ENCODE results near the gene B3GAT3.
A peak's percentile ranks its signal among the peaks of the same experiment; 100 is the strongest.

GRCh38 chr11:62665075-62665598 is 43.4 kb upstream of the B3GAT3 start, which contains the start of the genes C11orf98 and CSKMT:
- TF ChIP-seq RAD21 (IDR thresholded peaks at IDR 0.05; ENCODE audit: insufficient read depth, low read depth, low read length) (no peak), CREB1 (IDR thresholded peaks at IDR 0.05; ENCODE audit: low read depth) (peak; percentile 25; the same call in 1 of the 2 replicates), KAT2A (conservative IDR thresholded peaks at IDR 0.05; ENCODE audit: control insufficient read depth, low read depth, low read length) (no peak), SMC3 (IDR thresholded peaks at IDR 0.05; ENCODE audit: borderline replicate concordance, low read length) (no peak), POLR2A (IDR thresholded peaks at IDR 0.05; ENCODE audit: low read depth, low read length) (peak; percentile 96), CTCF (IDR thresholded peaks at IDR 0.05 in 2 of 3, conservative IDR thresholded peaks at IDR 0.05 in 1 of 3; ENCODE audit: control insufficient read depth in 2 of 3, extremely low read depth in 1 of 3, insufficient read depth in 1 of 3, low read depth in 3 of 3, low read length in 3 of 3) (no peak), MAX (IDR thresholded peaks at IDR 0.05; ENCODE audit: low read depth, low read length) (no peak)
